Keratinocyte (primary cell): ENCODE measurements around the gene COL20A1.

Experiments used
- CTCF ChIP-seq, 3 experiments: IDR thresholded peaks in 1 of 3; conservative IDR thresholded peaks in 1 of 3; optimal IDR thresholded peaks in 1 of 3; 2 replicates in 2 of 3; 3 replicates in 1 of 3; pipeline versions ENCODE3 to v1.5.1; 2011; ENCODE audit warnings: low read length in 3 of 3, mild to moderate bottlenecking in 3 of 3, moderate library complexity in 2 of 3, control low read depth in 1 of 3, inconsistent platforms in 1 of 3; ENCODE audit not compliant: insufficient read depth in 2 of 3; ENCODE audit errors: extremely low read depth in 1 of 3
- EZH2 ChIP-seq: IDR thresholded peaks from one replicate; pipeline ENCODE4 v1.6.1; 2012; ENCODE audit warnings: inconsistent platforms, mild to moderate bottlenecking, low read length, moderate library complexity

- TF ChIP-seq CTCF (optimal IDR thresholded peaks at IDR 0.05 in 1 of 3, IDR thresholded peaks at IDR 0.05 in 1 of 3, conservative IDR thresholded peaks at IDR 0.05 in 1 of 3; ENCODE audit: extremely low read depth in 1 of 3, insufficient read depth in 2 of 3, low read length in 3 of 3) = no peak
- no peak for TF ChIP-seq EZH2
Measured at GRCh38 chr20:63256954-63257353, 36.0 kb upstream of the COL20A1 start.
